Heart right ventricle (tissue), 16 donors: ENCODE results near the gene ARID3C. TPM values are rescaled to one million over a fixed set of nuclear protein-coding genes. Genes with fewer than 3 reads are reported as not detected.

Experiments
- ATAC-seq, 8 donors: fragments of 200-7000 bp; cut with Tn5 transposase; one replicate each; pipeline ENCODE4 v1.9.1; 2020; ENCODE audit warnings: mild to moderate bottlenecking in 8 of 8, moderate library complexity in 8 of 8, moderate number of reproducible peaks in 1 of 8
- DNase-seq, 2 donors: peaks; one replicate each; pipeline ENCODE4 v3.0.0-alpha.2; 2020
- H3K27ac ChIP-seq, 10 donors: fragments of 200-600 bp; sonication (generic) in 2 of 10; one replicate each; pipeline versions ENCODE4 v1.5.0 to v1.8.0; 2020 to 2022; ENCODE audit warnings: mild to moderate bottlenecking in 3 of 10
- H3K27me3 ChIP-seq, 7 donors: fragments of 200-600 bp; one replicate each; pipeline ENCODE4 v1.8.0; 2021 to 2022; ENCODE audit warnings: mild to moderate bottlenecking in 2 of 7
- H3K36me3 ChIP-seq, 9 donors: fragments of 200-600 bp; sonication (generic) in 1 of 9; one replicate each; pipeline versions ENCODE4 v1.5.0 to v1.8.0; 2020 to 2022; ENCODE audit warnings: mild to moderate bottlenecking in 2 of 9
- H3K4me1 ChIP-seq, 9 donors: fragments of 200-600 bp; sonication (generic) in 1 of 9; one replicate each; pipeline versions ENCODE4 v1.5.0 to v1.8.0; 2020 to 2022; ENCODE audit warnings: mild to moderate bottlenecking in 4 of 9
- H3K4me3 ChIP-seq, 10 donors: fragments of 200-600 bp; sonication (generic) in 2 of 10; one replicate each; pipeline versions ENCODE4 v1.5.0 to v1.8.0; 2020 to 2022; ENCODE audit warnings: mild to moderate bottlenecking in 7 of 10, moderate library complexity in 2 of 10
- H3K9me3 ChIP-seq, 11 donors: fragments of 200-600 bp in 10 of 11; sonication (generic) in 2 of 11; one replicate each; pipeline versions ENCODE4 v1.5.0 to v1.8.0; 2013 to 2022; ENCODE audit warnings: mild to moderate bottlenecking in 2 of 11, control low read depth in 1 of 11, moderate library complexity in 1 of 11
- CTCF ChIP-seq, 9 donors: fragments of 200-600 bp; sonication (generic) in 2 of 9; IDR thresholded peaks; one replicate each; pipeline versions ENCODE4 v1.5.0 to v1.8.0; 2021 to 2022; ENCODE audit warnings: antibody characterized with exemption in 9 of 9, mild to moderate bottlenecking in 5 of 9, moderate library complexity in 1 of 9
- WGBS, 2 donors: extraction: QIAGEN DNeasy Blood & Tissue Kit; methylation state at CpG; one replicate each; pipeline ENCODE4 v1.1.7; 2013; ENCODE audit warnings: inconsistent platforms in 1 of 2; 5-methylcytosine and 5-hydroxymethylcytosine counted together
- intact Hi-C, 10 donors: fragments of 100-400 bp; cut with DNase I; formaldehyde crosslinking; loops; one replicate each; pipeline versions ENCODE4 v1.11.1 to v1.14.2; 2022
- polyA plus RNA-seq, 2 donors: library from polyadenylated mRNA; stranded (reverse); fragments of 200-250 nt; gene quantifications; one replicate each; pipeline ENCODE4 v1.2.3, GENCODE V29; 2013
- total RNA-seq, 10 donors: library from RNA; stranded (reverse); fragmentation: NEBNext Ultra II Directional in 3 of 10; extraction: Animal tissue kit (Norgen Biotek cat#: 25700) in 3 of 10; gene quantifications; one replicate each; pipeline versions ENCODE4 v1.2.1 to v1.2.4, GENCODE V29; 2021 to 2023
- donor health status: Arrhythmogenic right ventricular cardiomyopathy.
- donor health status: ischemic (EF 13 %, LVEDD 7.1; RV severe dilation, severe dysfunction).
- donor health status: healthy with polysubstance abuse.
- donor health status: DM: no; HTN: yes; CAD: no.
- donor health status: DM: no; HTN: no; CAD: no.
- donor health status: ischemic (EF 25% LVEDD 6.9; RV normal size, moderate dysfunction).
- donor health status: ischemic (EF 25% LVEDD 5.7; RV mildly dilated, moderate dysfunction).
- donor health status: healthy.
- donor health status: DM: yes; HTN: yes; CAD: no.
- donor health status: Ischemic cardiomyopathy.
- donor health status: ischemic (EF 35%, LVEDD 5.7; RV mildly dilated, moderate dysfunction).
- donor health status: nonischemic (EF 11% LVEDD 7.7; RV severe dilation, severe dysfunction).
- donor health status: DM: yes; HTN: yes; CAD: no.
- donor health status: PGD.
- donor health status: ischemic (EF 29% LVEDD 5.4; RV normal size, mild dysfunction).
- donor health status: nonischemic (EF 23%, LVEDD 6.1; RV moderate dilation, normal function).

ARID3C gene
- total and polyA plus RNA-seq, 12 donors: not detected

- Histone ChIP-seq H3K27ac (peak overlapping the region in 6 of 10 donors; percentile 12 to 54 (median 32)), H3K9me3 (no peaks in the 10 kb centered on the region), H3K4me1 (peaks cover 16 to 53% (median 38%) of the 10 kb centered on the region in 9 donors), H3K4me3 (peak overlapping the region in 9 of 10 donors; percentile 32 to 57 (median 51)), H3K36me3 (no peaks in the 10 kb centered on the region), H3K27me3 (peaks cover 0 to 86% (median 56%) of the 10 kb centered on the region in 7 donors)
- ATAC-seq (peak; percentile 81 to 96 (median 89)), DNase-seq (peak; percentile 85 to 90)
- intact Hi-C loops: loop anchor here (1.0 to 10.0 kb wide), 14 partner anchors 42 to 337 kb away; no protein-coding TSS in a partner anchor
- WGBS, 2 donors: 7% methylated on average over 56 to 60 of the region's 60 CpGs
- peak; percentile 82 to 95 (median 92) for TF ChIP-seq CTCF (IDR thresholded peaks at IDR 0.05)
Measured at GRCh38 chr9:34591248-34591916, 37.5 kb downstream of the ARID3C start.

- ATAC-seq: peak; percentile 2 to 39 (median 18)
- intact Hi-C loops: loop anchor here (1.0 to 10.0 kb wide), 14 partner anchors 41 to 336 kb away; no protein-coding TSS in a partner anchor
- peak in 1 of 2 donors; percentile 32 for DNase-seq
- 24 to 28% methylated on average over 40 of the region's 40 CpGs for WGBS, 2 donors
- Histone ChIP-seq H3K27ac (peak overlapping the region in 7 of 10 donors; percentile 12 to 54 (median 31)), H3K27me3 (peaks cover 0 to 94% (median 64%) of the 10 kb centered on the region in 7 donors), H3K36me3 (no peaks in the 10 kb centered on the region), H3K9me3 (no peaks in the 10 kb centered on the region), H3K4me3 (peak overlapping the region in 9 of 10 donors; percentile 32 to 57 (median 51)), H3K4me1 (peaks cover 16 to 53% (median 38%) of the 10 kb centered on the region in 9 donors)
- no peak for TF ChIP-seq CTCF (IDR thresholded peaks at IDR 0.05)
Measured at GRCh38 chr9:34590381-34591247, 38.3 kb downstream of the ARID3C start.

- intact Hi-C loops: loop anchor here (2.0 to 10.0 kb wide), 10 partner anchors 41 to 335 kb away; no protein-coding TSS in a partner anchor
- H3K9me3 ChIP-seq: no peaks in the 10 kb centered on the region
- H3K36me3 ChIP-seq: no peaks in the 10 kb centered on the region
- DNase-seq: peak in 1 of 2 donors; percentile 54
- peaks cover 16 to 53% (median 38%) of the 10 kb centered on the region in 9 donors for H3K4me1 ChIP-seq
- TF ChIP-seq CTCF (IDR thresholded peaks at IDR 0.05): no peak
- peak within 1 kb of the TSS in 9 of 10 donors; percentile 25 to 57 (median 51) for H3K4me3 ChIP-seq
- WGBS, 2 donors: 1% methylated on average over 53 to 103 of the region's 104 CpGs
- H3K27ac ChIP-seq: peak within 1 kb of the TSS in 5 of 10 donors; percentile 13 to 44 (median 25)
- ATAC-seq: peak in 3 of 8 donors; percentile 10 to 32 (median 12)
- peaks cover 0 to 100% (median 72%) of the 10 kb centered on the region in 7 donors for H3K27me3 ChIP-seq
Measured at GRCh38 chr9:34589636-34590380, 39.1 kb downstream of the ARID3C start, which contains the start of gene CNTFR. TSS of gene CNTFR (minus strand) at chr9:34589724. CDS start at chr9:34568981, 20,743 bp downstream.
